Stomach smooth muscle (tissue), 2 donors: Measurements from ENCODE around the gene CHRM4.

Experiments
- H3K27ac ChIP-seq: one replicate; pipeline ENCODE4 v1.7.0; 2013; ENCODE audit warnings: mild to moderate bottlenecking, low read length, inconsistent platforms
- H3K27me3 ChIP-seq, 2 donors: one replicate each; pipeline ENCODE4 v1.7.0; 2013; ENCODE audit warnings: low read length in 2 of 2; ENCODE audit not compliant: insufficient read depth in 2 of 2, control insufficient read depth in 1 of 2
- H3K36me3 ChIP-seq, 2 donors: one replicate each; pipeline ENCODE4 v1.7.0; 2013; ENCODE audit warnings: low read length in 2 of 2; ENCODE audit not compliant: control insufficient read depth in 2 of 2, insufficient read depth in 2 of 2
- H3K4me1 ChIP-seq: one replicate; pipeline ENCODE4 v1.7.0; 2013; ENCODE audit warnings: low read length; ENCODE audit not compliant: control insufficient read depth, insufficient read depth
- H3K4me3 ChIP-seq, 2 donors: one replicate each; pipeline ENCODE4 v1.7.0; 2013; ENCODE audit warnings: low read length in 2 of 2
- H3K9ac ChIP-seq, 2 donors: one replicate each; pipeline ENCODE4 v1.7.0; 2013; ENCODE audit warnings: low read length in 2 of 2, mild to moderate bottlenecking in 1 of 2
- H3K9me3 ChIP-seq, 2 donors: one replicate each; pipeline ENCODE4 v1.7.0; 2013; ENCODE audit warnings: low read length in 2 of 2; ENCODE audit not compliant: control insufficient read depth in 2 of 2
- donor health status: healthy.
- donor health status: Pancreatic carcinoma.

The CHRM4 gene

DNA sequence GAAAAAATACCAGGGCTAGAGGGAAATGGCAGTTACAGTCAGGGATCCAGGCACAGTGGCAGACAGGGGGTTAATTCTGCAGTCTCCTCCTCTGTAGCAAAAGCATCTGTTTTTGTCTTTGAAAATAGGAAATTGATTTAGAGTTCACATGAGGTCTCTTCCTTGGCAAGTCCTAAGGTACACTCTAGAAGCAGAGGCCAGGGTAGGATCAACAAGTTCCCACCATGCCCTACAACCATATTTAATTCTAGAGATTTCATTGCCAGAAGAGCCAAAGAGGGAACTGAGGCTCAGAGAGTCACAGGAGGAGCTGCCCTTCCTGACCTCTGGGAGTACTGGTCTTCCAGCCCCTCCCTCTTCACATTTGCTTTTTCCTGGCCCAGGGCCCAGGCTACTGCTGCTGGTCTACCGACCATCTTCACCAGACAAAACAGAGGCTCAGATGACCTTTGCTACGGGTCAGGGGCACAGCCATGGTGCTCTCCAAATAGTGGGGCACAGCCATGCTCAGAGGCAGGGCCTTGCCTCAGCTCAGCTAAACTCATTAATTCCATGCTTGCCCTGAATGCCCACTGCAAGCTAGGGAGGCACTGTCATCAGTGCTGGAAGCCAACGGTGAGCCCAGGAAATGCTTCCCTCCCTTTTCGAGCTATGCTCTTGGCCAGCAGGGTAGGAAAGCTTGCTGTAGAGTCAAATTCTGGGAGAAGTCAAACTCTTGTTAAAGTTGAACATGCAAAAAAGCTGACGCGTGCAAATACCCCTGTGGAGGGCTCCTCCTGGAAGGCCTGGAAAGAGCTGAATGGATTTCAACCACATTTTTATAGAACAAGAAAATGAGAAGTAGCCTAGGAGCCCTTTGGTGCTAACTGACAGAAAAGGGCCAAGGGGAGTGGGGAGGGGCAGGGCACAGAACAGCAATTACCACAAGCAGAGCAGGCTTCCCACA lies 11.7 kb upstream of the CHRM4 start:
- Histone ChIP-seq H3K4me3 (no peak overlapping the region), H3K9me3 (no peaks in the 10 kb centered on the region), H3K27ac (no peak overlapping the region), H3K36me3 (peaks cover 18 to 30% of the 10 kb centered on the region in 2 donors), H3K9ac (no peak overlapping the region), H3K27me3 (no peaks in the 10 kb centered on the region), H3K4me1 (peaks cover 2% of the 10 kb centered on the region)

DNA sequence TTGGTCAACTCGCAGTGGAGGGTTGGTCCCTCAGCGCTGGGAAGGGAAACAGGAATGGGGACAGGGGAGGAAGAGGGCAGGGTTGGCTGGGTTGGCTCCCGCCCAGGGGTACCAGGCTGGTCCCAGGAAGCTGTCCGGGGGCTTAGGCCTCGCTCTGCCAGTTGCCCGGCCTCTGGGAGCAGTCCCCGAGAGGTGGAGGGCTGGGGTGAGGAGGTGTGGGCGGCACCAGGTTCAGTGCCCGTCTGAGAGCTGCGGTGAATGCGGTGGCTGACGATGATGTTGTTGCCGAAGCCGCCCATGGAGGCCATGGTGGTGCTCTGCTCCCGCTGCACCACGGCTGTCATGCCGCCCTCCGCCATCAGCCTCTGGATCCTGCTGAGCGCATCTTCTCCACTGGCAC lies 6.0 kb upstream of the CHRM4 start:
- H3K36me3 ChIP-seq, result peaks cover 8 to 26% of the 10 kb centered on the region in 2 donors
- H3K27ac ChIP-seq, result no peak overlapping the region
- H3K4me3 ChIP-seq, result no peak overlapping the region
- no peaks in the 10 kb centered on the region for H3K9me3 ChIP-seq
- H3K4me1 ChIP-seq, result peaks cover 6% of the 10 kb centered on the region
- peaks cover 3 to 5% of the 10 kb centered on the region in 2 donors for H3K27me3 ChIP-seq
- no peak overlapping the region for H3K9ac ChIP-seq

DNA sequence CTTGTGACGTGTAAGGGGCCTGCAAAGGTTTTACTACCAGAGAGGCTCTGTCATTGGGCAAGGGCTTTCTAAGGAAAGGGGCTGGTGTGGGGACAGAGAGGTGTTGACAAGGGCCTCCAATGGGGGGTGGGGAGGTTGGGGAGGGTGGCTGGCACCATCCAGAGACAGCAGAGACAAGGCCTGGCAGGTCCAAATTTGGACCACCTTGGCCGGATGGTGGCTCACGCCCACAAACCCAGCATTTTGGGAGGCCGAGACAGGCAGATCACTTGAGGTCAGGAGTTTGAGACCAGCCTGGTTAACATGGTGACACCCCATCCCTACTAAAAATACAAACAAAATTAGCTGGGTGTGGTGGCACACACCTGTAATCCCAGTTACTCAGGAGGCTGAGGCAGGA lies 2.2 kb upstream of the CHRM4 start:
- Histone ChIP-seq H3K36me3 (peaks cover 8 to 20% of the 10 kb centered on the region in 2 donors), H3K27me3 (peaks cover 23 to 39% of the 10 kb centered on the region in 2 donors)

DNA sequence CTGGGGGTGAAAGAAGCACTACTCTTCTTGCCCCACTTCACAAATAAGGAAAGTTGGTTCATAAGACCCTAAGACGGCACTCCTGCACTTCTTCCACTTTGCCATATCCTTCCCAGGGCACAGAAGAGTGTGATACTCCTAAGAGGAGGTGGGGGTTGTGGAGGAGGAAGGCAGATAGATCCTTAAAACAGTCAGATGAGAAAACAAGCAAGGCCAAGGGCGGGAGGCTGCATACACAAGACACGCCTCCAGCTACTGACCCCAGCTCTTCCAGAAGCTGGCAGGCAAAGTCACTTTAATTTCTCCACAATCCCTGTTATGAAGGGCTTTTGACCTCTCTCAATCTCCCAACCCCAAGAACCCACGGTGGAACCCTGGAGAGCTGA lies 1.6 kb upstream of the CHRM4 start:
- H3K4me1 ChIP-seq, result peaks cover 30% of the 10 kb centered on the region

More for the DNA sequence above, 2.2 kb upstream of the CHRM4 start:
- Histone ChIP-seq H3K4me1 (peaks cover 30% of the 10 kb centered on the region), H3K9me3 (no peaks in the 10 kb centered on the region), H3K4me3 (no peak overlapping the region), H3K27ac (no peak overlapping the region), H3K9ac (no peak overlapping the region)

DNA sequence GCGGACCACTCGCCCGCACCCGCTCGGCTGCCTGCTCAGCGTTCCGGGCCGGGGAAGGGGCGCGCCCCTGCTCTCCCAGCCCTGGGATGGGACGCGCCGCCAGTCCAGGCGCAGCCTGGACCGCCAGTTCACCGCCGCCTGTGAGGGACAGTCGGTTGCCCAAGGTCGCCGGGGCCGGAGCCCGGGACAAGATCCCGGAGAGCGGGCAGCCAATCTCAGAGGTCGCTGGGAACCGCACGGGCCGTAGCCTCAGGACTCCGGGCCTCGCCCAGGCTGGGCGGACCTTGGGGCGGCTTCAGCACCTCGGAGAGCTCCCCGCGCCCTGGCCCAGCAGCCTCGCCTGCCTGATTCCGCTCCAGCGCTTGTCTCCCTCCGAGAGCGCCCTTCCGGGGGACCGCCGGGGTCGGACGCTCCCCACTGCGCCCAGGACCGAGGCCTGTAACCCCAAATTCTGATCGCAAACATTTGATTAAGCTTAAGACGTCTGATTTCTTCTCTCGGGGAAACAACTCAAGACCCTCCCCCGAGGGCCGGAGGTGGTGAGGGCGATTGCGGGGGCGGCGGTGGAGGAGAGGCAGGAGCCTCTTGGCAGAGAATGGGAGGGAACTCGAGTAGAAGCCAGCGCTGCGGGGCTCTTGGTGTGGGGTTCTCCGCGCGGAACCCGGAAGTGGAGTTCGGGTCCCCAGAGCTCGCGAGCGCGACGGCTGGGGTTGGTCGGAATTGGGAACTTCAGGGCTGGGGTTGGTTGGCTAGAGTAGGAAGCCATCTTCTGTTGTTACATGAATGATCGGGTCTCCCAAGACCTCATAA lies 1.1 kb upstream of the CHRM4 start:
- no peak overlapping the region for H3K9ac ChIP-seq
- H3K9me3 ChIP-seq, result no peaks in the 10 kb centered on the region
- H3K4me3 ChIP-seq, result peak overlapping the region in 1 of 2 donors; percentile 62
- H3K27me3 ChIP-seq, result peaks cover 29 to 49% of the 10 kb centered on the region in 2 donors
- peaks cover 34% of the 10 kb centered on the region for H3K4me1 ChIP-seq
- no peak overlapping the region for H3K27ac ChIP-seq
- peaks cover 5 to 14% of the 10 kb centered on the region in 2 donors for H3K36me3 ChIP-seq

More for the DNA sequence above, 1.6 kb upstream of the CHRM4 start:
- Histone ChIP-seq H3K27ac (no peak overlapping the region), H3K4me3 (no peak overlapping the region), H3K27me3 (peaks cover 26 to 44% of the 10 kb centered on the region in 2 donors), H3K9me3 (no peaks in the 10 kb centered on the region), H3K9ac (no peak overlapping the region), H3K36me3 (peaks cover 8 to 20% of the 10 kb centered on the region in 2 donors)

DNA sequence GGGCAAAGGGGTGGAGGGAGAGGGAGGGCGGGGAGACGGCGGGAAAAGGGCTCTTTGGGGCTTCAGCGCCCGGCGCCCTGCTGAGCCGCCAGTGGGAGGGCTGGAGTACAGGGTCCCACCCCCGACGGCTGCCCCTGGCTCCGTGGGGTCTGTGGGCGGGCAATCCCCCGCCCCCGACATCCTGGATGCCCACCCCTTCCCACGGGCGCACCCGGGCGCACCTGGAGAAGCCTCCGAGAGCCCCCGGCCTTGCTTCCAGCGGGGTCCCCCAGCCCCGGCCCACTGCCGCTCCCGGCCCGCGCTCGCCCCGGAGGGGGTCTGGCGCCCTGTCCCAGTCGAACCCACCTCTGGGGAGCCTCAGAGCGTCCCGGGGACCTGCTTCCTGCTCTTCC lies 394 bp downstream of the CHRM4 start:
- peaks cover 34% of the 10 kb centered on the region for H3K4me1 ChIP-seq
- peaks cover 0 to 3% of the 10 kb centered on the region in 2 donors for H3K36me3 ChIP-seq
- H3K27ac ChIP-seq, result no peak overlapping the region
- peaks cover 41 to 63% of the 10 kb centered on the region in 2 donors for H3K27me3 ChIP-seq
- no peak overlapping the region for H3K4me3 ChIP-seq
- H3K9ac ChIP-seq, result no peak overlapping the region
- no peaks in the 10 kb centered on the region for H3K9me3 ChIP-seq

DNA sequence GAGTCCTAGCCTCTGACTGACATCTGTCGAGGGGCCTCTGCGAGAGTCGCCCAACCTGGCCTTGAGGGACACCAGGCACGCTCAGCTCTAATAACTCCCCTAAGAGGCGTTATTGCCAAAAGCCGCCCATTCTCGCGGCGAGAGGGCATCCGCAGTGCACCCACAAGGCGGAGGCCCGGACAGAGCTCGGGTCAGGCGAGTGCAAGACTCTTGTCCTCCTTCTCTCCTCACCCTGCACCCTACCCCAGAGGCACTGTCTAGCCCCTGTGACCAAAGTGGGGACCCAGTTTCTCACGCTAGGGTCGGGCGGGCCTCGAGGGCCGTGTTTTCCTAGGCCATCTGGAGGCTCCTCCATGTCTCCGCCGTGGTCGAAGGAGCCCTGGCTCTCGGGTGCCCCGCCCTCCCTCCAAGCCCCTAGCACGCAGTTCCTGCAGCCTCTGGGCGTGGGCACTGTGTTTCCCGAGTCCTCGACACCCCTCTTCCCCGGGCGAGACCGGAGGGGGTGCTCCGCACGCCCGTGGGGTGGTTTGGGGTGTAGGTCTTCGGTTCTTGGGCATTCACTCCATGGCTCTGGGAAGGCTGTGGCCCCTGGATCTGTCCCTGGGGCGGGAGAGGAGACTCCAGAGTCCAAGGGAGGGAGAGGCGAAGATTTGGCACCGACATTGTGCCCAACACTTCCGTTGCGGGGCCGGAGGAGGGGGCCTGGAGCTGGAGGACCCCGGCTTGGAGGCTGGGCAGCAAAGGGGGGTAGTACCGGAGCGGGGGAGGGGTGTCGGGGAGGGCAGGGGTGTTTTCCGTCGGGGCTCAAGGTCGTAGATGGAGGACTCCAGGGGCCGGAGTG lies 1.0 kb downstream of the CHRM4 start:
- peaks cover 43 to 68% of the 10 kb centered on the region in 2 donors for H3K27me3 ChIP-seq
- H3K4me3 ChIP-seq, result no peak overlapping the region
- H3K9me3 ChIP-seq, result no peaks in the 10 kb centered on the region
- no peak overlapping the region for H3K9ac ChIP-seq
- no peak overlapping the region for H3K27ac ChIP-seq
- H3K4me1 ChIP-seq, result peaks cover 34% of the 10 kb centered on the region
- H3K36me3 ChIP-seq, result no peaks in the 10 kb centered on the region

DNA sequence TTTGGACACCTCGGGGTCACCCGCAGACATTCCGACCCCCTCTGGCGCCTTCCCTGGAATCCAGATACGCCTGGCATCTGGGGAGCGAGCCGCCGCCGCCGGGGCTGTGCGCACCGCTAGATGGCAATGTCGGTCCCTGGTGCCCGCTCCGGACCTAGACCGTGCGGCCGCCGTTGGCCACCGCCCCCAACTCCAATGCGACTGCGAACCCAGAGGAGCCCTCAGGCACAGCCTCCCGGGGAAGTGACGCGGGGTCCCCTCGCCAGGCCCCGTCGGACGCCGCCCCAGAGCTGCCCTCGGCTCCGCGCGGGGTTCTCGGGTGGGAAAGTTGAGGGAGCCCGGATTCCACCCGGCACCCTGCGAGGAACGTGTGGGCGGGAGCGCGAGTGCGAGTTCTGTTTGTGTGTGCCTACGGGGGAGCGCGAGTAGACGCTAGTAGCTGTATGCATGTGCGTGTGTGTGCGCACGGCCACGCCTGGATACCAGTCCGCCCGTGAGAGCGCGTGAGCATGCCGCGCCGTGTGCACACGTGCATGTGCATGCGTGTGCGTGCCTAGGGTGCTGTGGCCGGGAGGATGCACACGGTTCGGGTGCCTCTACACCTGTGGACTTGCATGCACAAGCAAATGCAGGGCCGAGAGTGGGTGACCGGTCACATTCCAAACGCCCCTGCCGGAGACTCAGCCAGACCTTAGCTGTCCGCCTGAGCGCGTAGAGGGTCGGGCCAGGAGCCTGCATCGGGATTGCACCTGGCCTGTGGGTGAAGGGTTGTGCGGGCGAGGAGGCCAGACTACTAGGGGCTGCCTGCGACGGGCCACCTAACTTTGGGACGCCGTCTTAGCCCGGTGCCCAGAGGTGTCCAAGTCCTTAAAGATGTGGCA lies 1.9 kb downstream of the CHRM4 start:
- peaks cover 43 to 77% of the 10 kb centered on the region in 2 donors for H3K27me3 ChIP-seq
- H3K27ac ChIP-seq, result no peak overlapping the region
- no peaks in the 10 kb centered on the region for H3K36me3 ChIP-seq
- H3K9me3 ChIP-seq, result no peaks in the 10 kb centered on the region
- H3K9ac ChIP-seq, result no peak overlapping the region
- peak overlapping the region; percentile 61 to 71 for H3K4me3 ChIP-seq
- H3K4me1 ChIP-seq, result peaks cover 34% of the 10 kb centered on the region

DNA sequence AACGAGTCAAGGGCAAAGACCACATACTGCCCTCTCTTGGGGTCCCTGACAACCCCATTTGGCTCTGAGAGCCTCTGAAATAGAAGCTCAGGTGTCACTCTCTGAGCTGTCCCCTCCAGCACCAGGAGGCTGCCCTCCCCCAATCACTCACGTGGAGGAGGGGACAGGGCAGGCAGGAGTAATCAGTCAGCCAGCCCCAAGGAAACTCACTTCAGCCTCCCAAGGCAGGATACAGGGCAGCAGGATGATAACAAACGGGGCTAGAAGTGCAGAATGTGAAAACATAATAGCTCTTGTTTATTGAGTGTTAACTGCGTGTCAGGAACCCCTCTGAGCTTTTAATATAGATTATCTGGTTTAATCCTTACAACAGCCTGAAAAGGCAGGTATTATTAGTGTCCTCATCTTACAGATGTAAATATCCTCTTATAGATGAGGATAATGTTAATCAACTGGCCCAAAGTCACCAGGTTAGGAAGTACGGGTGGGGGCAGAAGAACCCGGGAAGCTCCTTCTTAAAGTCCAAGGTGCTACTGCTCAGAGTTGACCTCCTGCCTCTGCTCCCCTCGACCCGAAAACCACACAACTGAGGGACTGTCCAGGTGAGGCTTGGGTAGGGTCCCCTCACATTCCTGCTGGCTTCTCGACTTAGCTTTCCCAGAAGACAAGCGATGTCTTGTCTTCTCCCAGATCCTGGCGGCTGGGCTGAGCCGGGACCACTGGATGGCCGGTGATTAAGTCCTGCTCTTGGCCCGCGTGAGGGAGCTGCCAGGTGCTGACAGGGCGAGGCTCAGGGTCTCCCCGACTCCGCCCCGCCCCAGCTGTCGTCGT lies 2.7 kb downstream of the CHRM4 start:
- Histone ChIP-seq H3K9ac (no peak overlapping the region), H3K27ac (no peak overlapping the region), H3K4me3 (no peak overlapping the region), H3K36me3 (no peaks in the 10 kb centered on the region), H3K27me3 (peaks cover 43 to 78% of the 10 kb centered on the region in 2 donors), H3K4me1 (peaks cover 34% of the 10 kb centered on the region), H3K9me3 (no peaks in the 10 kb centered on the region)
